Stimulated activated CD8-positive, alpha-beta memory T cell treated with anti-CD3 and anti-CD28 coated beads, Interleukin-2, amount 100 ng/mL, for 48 hours (primary cell): Measurements from ENCODE around the gene SPATA19.

Experiments used
- DNase-seq, 2 donors: peaks; one replicate each; pipeline ENCODE4 v3.0.0-alpha.2; 2020; ENCODE audit warnings: low read depth in 2 of 2

SPATA19 gene

GRCh38 chr11:133818302-133818701, 27.0 kb downstream of the SPATA19 start:
- no peak for DNase-seq

GRCh38 chr11:133817449-133817848, 27.9 kb downstream of the SPATA19 start:
- DNase-seq = no peak

DNA sequence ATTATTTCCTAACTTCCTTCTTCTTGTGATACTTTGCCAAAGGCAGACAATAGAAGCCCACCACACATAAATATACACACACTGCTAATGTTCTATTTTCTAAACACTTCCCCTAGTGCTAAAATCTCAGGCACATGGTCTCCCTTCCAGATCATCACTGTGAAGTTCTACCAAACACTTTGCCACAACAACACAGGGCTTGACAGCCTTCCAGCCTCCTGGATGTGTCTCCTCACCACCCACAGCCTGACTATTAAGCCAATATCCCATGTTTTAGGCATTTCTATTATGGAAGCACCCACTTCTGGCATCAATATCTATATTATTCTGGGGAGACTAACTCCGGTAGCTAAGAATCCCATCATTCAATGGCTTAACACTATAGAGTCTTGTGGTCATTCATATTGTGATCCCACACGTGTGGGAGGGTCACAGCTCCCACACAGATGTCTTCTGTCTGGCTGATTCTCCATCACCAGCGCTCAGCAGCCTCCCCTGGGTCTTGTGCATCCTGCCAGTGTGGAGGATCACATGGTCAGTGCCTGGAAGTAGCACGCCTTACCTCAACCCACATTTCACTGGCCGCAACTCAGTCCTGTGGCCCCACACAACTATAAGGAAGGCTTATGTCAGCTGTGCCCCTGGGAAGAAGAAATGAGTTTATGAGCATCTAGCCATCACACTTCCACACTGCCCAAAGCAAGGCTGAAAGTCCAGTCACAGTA, 29.0 kb downstream of the SPATA19 start:
- no peak for DNase-seq

DNA sequence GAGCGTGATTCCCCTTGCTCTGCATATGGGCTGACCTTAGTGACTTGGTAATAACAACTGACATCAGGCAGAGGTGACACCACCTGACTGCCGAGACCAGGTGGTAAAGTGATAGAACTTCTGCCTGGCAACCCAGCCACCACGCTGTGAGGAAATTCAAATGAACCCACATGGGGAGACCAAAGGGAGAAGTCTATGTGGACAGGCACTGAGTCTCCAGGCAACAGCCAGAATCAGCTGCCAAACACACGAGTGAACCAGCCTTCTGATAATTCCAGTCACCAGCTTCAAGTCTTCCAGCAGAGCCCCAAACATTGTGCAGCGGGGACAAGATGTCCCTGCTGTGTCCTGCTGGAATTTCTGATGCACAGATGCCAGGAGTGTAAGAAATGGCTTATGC, 29.7 kb downstream of the SPATA19 start:
- DNase-seq = no peak

- no peak for DNase-seq
These were observed 30.7 kb downstream of the SPATA19 start for GRCh38 chr11:133814588-133815100.

- no peak for DNase-seq
These were observed 33.2 kb downstream of the SPATA19 start for GRCh38 chr11:133811850-133812685.

GRCh38 chr11:133810766-133811165, 34.5 kb downstream of the SPATA19 start:
- no peak for DNase-seq

DNA sequence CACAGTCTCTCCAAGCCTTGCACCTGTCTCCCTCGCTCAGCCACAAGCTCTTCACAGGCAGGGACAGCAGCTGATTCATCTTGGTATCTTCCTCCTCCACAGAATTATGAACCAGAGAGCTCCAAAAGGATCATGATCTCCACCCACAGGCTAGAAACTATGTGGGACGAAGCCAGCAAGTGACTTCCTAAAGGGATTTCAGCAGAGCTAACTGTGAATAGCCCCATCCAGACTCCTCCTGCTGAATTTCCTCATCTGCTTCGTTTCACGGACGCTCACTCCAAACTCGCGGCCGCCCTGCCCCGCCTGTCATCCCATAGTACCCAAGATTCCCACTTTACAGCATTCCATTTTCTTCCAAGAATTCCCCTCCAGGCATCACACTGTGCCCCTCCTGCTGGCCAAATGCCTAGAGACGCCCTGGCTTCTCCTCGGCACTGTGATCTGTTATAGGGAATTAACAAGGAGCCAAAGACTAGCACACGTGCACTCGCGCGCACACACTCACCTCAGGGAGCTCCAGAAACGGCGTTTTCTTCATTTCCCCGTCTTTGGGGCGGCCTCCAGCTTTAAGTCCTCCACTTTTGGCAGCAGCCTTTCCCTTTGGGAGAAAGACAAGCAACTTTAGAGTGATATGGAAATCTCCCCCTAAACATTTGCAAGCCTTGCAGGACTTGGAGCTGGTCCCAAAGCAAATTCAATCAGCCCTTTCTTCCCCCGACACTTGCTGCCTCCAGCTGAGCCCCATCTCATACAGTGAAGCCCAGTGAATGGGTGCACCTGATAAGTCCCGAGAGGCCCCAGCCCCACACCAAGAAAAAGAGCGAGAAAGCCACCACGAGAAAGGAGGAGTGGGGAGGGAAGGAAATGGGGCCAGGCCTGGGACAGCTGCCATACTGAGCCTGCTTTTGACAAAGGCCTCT, 35.5 kb downstream of the SPATA19 start:
- DNase-seq = no peak

GRCh38 chr11:133808393-133809140, 36.7 kb downstream of the SPATA19 start:
- DNase-seq = no peak

DNA sequence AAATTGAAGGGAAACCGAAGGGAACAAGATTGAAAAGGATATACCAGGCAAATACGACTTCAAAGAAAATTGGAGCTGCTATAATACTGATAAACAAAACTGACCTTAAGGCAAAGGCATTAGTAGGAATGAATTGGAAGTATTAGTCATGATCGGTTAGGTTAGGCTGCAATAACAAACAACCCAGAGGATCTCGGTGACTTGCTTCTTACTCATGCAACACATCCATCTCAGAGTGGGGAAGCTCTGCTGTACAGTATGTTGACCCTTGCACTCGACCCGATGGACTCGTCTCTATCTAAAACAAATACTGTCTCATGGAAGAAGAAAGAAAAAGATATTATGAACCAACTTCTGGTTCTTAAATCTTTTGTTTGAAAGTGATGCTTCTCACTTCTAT, 42.3 kb downstream of the SPATA19 start:
- no peak for DNase-seq

- DNase-seq = no peak
These were observed 44.0 kb downstream of the SPATA19 start for GRCh38 chr11:133801356-133801755.

DNA sequence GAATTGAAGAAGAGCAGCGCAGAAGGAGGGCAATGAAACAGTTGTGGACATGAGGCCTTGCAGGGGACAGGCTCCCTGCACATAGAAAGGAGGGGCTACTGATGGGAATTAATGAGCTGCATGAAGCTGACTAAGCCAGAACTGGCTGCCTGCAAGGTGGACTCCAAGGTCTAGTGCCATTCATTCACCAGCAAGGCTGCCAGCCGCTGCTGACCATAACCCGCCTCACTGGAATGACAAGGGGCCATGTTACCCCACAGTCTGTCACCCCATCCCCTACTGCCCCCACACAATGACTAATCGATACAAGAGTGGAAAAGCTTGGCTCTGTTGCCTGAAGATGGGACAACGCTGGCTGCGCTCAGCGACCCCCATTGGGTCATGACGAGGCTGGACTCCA, 44.6 kb downstream of the SPATA19 start:
- DNase-seq = no peak

GRCh38 chr11:133797554-133797953, 47.8 kb downstream of the SPATA19 start:
- DNase-seq = no peak

- no peak for DNase-seq
These were observed 49.1 kb downstream of the SPATA19 start for GRCh38 chr11:133796043-133796795.

GRCh38 chr11:133795088-133795487, 50.2 kb downstream of the SPATA19 start:
- no peak for DNase-seq

DNA sequence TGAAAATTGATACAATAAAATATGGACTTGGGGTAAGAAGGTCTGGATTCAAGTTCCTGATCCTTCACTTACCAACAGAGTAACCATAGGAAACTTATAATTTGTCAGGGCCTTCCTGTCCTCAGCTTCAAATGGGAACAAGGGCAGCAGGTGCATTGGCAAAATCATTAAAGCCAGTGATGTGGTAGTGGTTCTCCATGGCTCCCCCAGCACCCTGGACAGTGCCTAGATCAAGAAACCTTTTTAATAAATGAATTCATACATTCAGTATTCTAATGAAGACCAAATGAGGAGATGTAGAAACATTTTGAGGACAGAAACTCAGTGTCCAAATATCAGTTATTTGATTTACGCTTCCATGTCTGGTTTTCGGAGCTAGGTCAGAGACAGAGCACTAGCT, 51.1 kb downstream of the SPATA19 start:
- no peak for DNase-seq

- no peak for DNase-seq
These were observed 51.9 kb downstream of the SPATA19 start for GRCh38 chr11:133793271-133794035.

DNA sequence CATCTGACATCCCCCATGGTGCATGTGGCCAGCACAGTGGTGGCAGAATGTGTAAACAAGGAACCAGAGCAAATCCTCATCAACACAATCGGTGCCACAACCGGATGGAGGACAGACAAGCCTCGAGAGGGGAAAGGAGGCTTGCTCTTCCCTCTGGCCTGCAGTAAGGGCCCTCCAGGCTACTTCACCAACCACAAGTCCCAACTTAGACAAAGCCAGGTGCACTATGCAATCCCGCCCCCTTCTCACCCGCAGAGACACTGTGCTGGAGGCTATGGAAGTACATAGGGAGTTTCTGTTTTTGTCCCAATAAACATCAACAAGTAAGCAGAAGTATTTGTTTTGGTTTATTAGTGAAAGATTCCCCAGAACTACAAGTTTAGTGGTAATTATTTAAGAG, 54.3 kb downstream of the SPATA19 start:
- no peak for DNase-seq
